Suppressor macrophage (primary cell): ENCODE measurements around the gene ANKRD17.
"Not testable (repeated sequence)": the region's sequence is repeated elsewhere in the genome, so short reads cannot be mapped to it uniquely, and the experiment has no call there.

ENCODE experiments used
- DNase-seq, 4 experiments: peaks; one replicate each; pipeline ENCODE4 v3.0.0-alpha.2; 2020 to 2022

Gene ANKRD17

GRCh38 chr4:73248416-73248815, 10.2 kb downstream of the ANKRD17 start:
- DNase-seq, result no peak

GRCh38 chr4:73247100-73247499, 11.5 kb downstream of the ANKRD17 start:
- no peak for DNase-seq

GRCh38 chr4:73245955-73246354, 12.6 kb downstream of the ANKRD17 start:
- peak in 2 of 4 experiments; percentile 24 to 38 for DNase-seq

GRCh38 chr4:73244945-73245601, 13.5 kb downstream of the ANKRD17 start:
- DNase-seq, result no peak

- no peak for DNase-seq
Measured at GRCh38 chr4:73237044-73237443, 21.6 kb downstream of the ANKRD17 start.

- DNase-seq, result no peak
Measured at GRCh38 chr4:73236151-73236550, 22.4 kb downstream of the ANKRD17 start.

GRCh38 chr4:73234712-73235111, 23.9 kb downstream of the ANKRD17 start:
- DNase-seq, result no peak

GRCh38 chr4:73231518-73232487, 26.8 kb downstream of the ANKRD17 start:
- no peak for DNase-seq

GRCh38 chr4:73230865-73231517, 27.6 kb downstream of the ANKRD17 start:
- DNase-seq, result no peak

- not testable (repeated sequence) for DNase-seq
Measured at GRCh38 chr4:73228800-73229199, 29.8 kb downstream of the ANKRD17 start.

GRCh38 chr4:73224886-73225285, 33.7 kb downstream of the ANKRD17 start:
- DNase-seq, result no peak

GRCh38 chr4:73223258-73223650, 35.3 kb downstream of the ANKRD17 start:
- DNase-seq, result no peak

- peak; percentile 81 to 95 (median 88) for DNase-seq
Measured at GRCh38 chr4:73222466-73223257, 35.9 kb downstream of the ANKRD17 start.

- no peak for DNase-seq
Measured at GRCh38 chr4:73221734-73222133, 36.9 kb downstream of the ANKRD17 start.

GRCh38 chr4:73220815-73221214, 37.8 kb downstream of the ANKRD17 start:
- no peak for DNase-seq

GRCh38 chr4:73213916-73214653, 44.5 kb downstream of the ANKRD17 start:
- peak in 2 of 4 experiments; percentile 43 to 55 for DNase-seq

- peak in 1 of 4 experiments; percentile 24 for DNase-seq
Measured at GRCh38 chr4:73212982-73213730, 45.4 kb downstream of the ANKRD17 start.

- DNase-seq, result no peak
Measured at GRCh38 chr4:73211968-73212367, 46.6 kb downstream of the ANKRD17 start.

- peak in 2 of 4 experiments; percentile 22 for DNase-seq
Measured at GRCh38 chr4:73208376-73208775, 50.2 kb downstream of the ANKRD17 start.

- DNase-seq, result peak in 1 of 4 experiments; percentile 11
Measured at GRCh38 chr4:73206236-73206635, 52.4 kb downstream of the ANKRD17 start.

GRCh38 chr4:73205482-73205881, 53.1 kb downstream of the ANKRD17 start:
- no peak for DNase-seq
